Measurements from ENCODE around the gene COL4A1. TPM values are rescaled to one million over a fixed set of nuclear protein-coding genes. Genes with fewer than 3 reads are reported as not detected.
"Not testable (repeated sequence)": the region's sequence is repeated elsewhere in the genome, so short reads cannot be mapped to it uniquely, and the experiment has no call there.

The COL4A1 gene
- total RNA-seq, 2 donors from 2014 or later: 505 to 852 TPM

DNA sequence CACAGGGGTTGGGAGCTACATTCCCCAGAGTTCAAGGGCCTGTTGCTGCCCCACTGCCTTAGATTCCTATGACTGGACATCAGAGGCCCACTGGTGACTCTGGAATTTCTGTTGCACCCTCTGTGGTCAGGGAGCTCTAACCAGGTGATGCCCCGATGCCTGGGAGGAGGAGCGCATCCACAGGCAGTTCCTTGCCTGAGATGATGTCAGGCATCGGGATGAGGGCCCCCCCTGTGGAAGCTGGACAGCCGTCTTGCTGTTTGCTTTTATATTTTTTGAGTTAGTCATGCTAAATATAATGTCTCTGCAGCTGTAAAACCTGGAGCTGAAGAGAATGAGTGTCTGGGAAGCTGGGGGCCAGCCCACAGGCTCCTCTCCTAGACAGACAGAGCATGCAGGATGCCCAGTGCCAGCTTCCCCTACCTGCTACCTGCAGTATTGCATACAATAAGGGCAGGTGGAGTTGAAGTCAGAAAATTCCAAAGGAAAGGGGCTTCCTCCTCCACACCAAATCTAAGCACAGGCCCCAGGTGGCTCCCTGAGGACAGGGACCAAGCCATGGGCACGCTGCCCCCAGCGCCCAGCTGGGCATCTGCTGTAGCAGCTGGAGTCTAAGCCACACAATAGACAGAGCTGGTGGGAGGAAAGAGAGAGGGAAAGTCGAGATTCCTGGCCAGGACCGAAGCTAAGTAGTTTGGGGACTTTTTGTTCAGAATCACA is 16.4 kb upstream of the COL4A1 start:
- H3K9me3 ChIP-seq: no peaks in the 10 kb centered on the region
- peak overlapping the region; percentile 96 for H3K27ac ChIP-seq
- H3K4me3 ChIP-seq: no peak overlapping the region
- H3K27me3 ChIP-seq (replicated peaks; ENCODE audit: insufficient read depth): no peaks in the 10 kb centered on the region
- no peak for ATAC-seq (ENCODE audit: insufficient number of reproducible peaks, low FRiP score, low read depth)
- TF ChIP-seq, protein P1, sequence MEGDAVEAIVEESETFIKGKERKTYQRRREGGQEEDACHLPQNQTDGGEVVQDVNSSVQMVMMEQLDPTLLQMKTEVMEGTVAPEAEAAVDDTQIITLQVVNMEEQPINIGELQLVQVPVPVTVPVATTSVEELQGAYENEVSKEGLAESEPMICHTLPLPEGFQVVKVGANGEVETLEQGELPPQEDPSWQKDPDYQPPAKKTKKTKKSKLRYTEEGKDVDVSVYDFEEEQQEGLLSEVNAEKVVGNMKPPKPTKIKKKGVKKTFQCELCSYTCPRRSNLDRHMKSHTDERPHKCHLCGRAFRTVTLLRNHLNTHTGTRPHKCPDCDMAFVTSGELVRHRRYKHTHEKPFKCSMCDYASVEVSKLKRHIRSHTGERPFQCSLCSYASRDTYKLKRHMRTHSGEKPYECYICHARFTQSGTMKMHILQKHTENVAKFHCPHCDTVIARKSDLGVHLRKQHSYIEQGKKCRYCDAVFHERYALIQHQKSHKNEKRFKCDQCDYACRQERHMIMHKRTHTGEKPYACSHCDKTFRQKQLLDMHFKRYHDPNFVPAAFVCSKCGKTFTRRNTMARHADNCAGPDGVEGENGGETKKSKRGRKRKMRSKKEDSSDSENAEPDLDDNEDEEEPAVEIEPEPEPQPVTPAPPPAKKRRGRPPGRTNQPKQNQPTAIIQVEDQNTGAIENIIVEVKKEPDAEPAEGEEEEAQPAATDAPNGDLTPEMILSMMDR (IDR thresholded peaks at IDR 0.05): no peak
- DNase-seq (ENCODE audit: low spot score): no peak
- H3K36me3 ChIP-seq: no peaks in the 10 kb centered on the region
- peaks cover 59 to 100% of the 10 kb centered on the region in 2 donors for H3K4me1 ChIP-seq (ENCODE audit: control insufficient read depth in 1 of 2, low read depth in 2 of 2)

DNA sequence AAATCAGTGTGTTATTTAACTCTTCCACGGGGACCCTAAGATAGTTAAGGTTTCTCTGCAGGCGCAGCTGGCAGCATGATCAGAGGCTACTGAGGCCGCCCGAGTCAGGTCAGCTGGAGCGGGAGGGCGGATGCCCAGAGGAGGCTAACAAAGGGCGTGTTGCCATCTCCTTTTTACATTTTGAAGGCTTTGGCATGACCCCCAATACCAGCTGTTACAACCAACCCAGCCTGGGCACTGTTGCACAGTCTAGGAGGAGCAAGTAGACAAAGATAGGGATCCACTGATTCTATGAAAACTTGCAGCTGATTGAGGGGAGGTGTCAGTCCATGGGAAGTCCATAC is 15.8 kb upstream of the COL4A1 start:
- DNase-seq (ENCODE audit: low spot score) (no peak), ATAC-seq (ENCODE audit: insufficient number of reproducible peaks, low FRiP score, low read depth) (no peak)
- Histone ChIP-seq H3K27ac (peak overlapping the region; percentile 96), H3K9me3 (no peaks in the 10 kb centered on the region), H3K4me1 (ENCODE audit: control insufficient read depth in 1 of 2, low read depth in 2 of 2) (peaks cover 57 to 99% of the 10 kb centered on the region in 2 donors), H3K36me3 (no peaks in the 10 kb centered on the region), H3K27me3 (replicated peaks; ENCODE audit: insufficient read depth) (no peaks in the 10 kb centered on the region), H3K4me3 (no peak overlapping the region)
- TF ChIP-seq, protein P1 (IDR thresholded peaks at IDR 0.05): no peak

DNA sequence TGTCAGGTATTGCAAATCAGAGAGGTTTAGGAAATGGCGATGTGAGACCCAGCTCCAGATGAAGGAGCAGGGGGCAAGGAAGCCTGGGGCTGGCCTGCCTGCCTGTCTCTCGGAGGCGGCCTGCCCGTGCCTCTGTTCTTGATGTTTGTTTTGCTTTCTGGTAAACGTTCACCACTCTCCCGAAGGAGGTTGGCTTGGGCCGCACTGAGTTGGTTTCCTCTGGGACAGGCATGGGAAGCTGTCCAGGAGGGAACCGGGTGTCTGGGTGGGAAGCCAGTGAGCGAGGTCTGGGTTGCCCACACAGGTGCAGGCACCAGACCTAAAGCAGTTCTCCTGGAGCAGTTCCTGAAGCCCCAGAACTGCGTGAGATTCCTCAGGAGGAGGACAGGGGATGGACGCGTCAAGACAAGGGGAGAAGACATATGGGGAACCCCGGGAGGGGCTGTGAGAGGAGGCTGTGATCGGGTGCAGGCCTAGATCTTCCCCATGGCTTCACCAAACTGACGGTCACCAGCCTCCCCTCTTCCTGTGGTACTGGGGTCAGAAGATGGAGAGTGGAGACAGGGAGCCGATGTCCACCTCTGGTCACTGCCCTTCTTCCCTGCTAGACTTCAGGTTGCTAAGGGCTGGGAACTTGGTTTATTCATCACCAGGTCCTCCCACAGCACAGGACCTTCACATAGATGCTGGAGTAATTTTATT is 15.3 kb upstream of the COL4A1 start:
- Histone ChIP-seq H3K27me3 (replicated peaks; ENCODE audit: insufficient read depth) (no peaks in the 10 kb centered on the region), H3K36me3 (no peaks in the 10 kb centered on the region), H3K27ac (peak overlapping the region; percentile 96), H3K9me3 (no peaks in the 10 kb centered on the region), H3K4me3 (peak overlapping the region; percentile 33), H3K4me1 (ENCODE audit: control insufficient read depth in 1 of 2, low read depth in 2 of 2) (peaks cover 58 to 99% of the 10 kb centered on the region in 2 donors)
- DNase-seq (ENCODE audit: low spot score) (no peak), ATAC-seq (ENCODE audit: insufficient number of reproducible peaks, low FRiP score, low read depth) (no peak)
- TF ChIP-seq, protein P1 (IDR thresholded peaks at IDR 0.05): no peak

DNA sequence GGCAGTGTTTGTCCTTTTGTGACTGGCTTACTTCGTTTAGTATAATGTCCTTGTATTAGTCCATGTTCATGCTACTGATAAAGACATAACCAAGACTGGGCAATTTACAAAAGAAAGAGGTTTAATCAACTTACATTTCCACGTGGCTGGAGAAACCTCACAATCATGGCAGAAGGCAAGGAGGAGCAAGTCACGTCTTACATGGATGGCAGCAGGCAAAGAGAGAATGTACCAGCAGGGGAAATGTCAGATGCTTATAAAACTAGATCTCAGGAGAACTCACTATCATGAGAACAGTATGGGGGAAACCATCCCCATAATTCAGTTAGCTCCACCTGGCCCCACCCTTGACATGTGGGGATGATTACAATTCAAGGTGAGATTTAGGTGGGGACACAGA is 14.6 kb upstream of the COL4A1 start:
- not testable (repeated sequence) for H3K9me3 ChIP-seq; DNase-seq (ENCODE audit: low spot score); ATAC-seq (ENCODE audit: insufficient number of reproducible peaks, low FRiP score, low read depth); H3K36me3 ChIP-seq; H3K27me3 ChIP-seq (replicated peaks; ENCODE audit: insufficient read depth)
- peak overlapping the region; percentile 33 for H3K4me3 ChIP-seq
- H3K4me1 ChIP-seq (ENCODE audit: control insufficient read depth in 1 of 2, low read depth in 2 of 2): peaks cover 57 to 99% of the 10 kb centered on the region in 2 donors
- H3K27ac ChIP-seq: peak overlapping the region; percentile 96

DNA sequence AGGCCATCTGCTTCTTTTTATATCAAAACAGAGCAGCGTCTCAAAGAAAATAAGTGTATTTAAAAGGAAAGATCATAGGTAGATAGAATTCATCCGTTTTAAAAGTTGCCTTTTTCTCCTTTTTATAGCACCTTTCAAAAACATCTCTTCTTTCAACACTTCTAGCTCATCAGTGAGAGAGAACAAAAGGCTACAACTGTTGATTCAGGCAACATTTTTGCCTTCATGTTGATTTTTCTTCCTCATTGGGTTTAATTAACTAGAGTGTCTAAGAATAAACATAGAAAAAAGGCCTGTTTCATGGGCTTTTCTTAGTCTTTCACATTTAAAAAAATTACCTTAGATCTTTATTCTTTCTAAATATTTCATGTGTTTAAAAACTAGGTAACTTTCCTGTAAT is 13.7 kb upstream of the COL4A1 start:
- ATAC-seq (ENCODE audit: insufficient number of reproducible peaks, low FRiP score, low read depth) (no peak), DNase-seq (ENCODE audit: low spot score) (no peak)
- H3K4me1 ChIP-seq (ENCODE audit: control insufficient read depth in 1 of 2, low read depth in 2 of 2): peaks cover 60 to 99% of the 10 kb centered on the region in 2 donors
- H3K4me3 ChIP-seq: no peak overlapping the region
- H3K27me3 ChIP-seq (replicated peaks; ENCODE audit: insufficient read depth): no peaks in the 10 kb centered on the region
- peaks cover 10% of the 10 kb centered on the region for H3K36me3 ChIP-seq
- H3K9me3 ChIP-seq: no peaks in the 10 kb centered on the region
- TF ChIP-seq, protein P1 (IDR thresholded peaks at IDR 0.05): no peak
- H3K27ac ChIP-seq: peak overlapping the region; percentile 64 to 96
